GM21619 (cell line): Measurements from ENCODE around the gene ADRA2B.
A peak's percentile ranks its signal among the peaks of the same experiment; 100 is the strongest.
"Not testable (repeated sequence)": the region's sequence is repeated elsewhere in the genome, so short reads cannot be mapped to it uniquely, and the experiment has no call there.

Experiments used
- ATAC-seq: cut with Tn5 transposase; IDR thresholded peaks from one replicate; pipeline ENCODE4 v1.9.1; 2021; ENCODE audit not compliant: unreplicated experiment

Gene ADRA2B

GRCh38 chr2:96116424-96116878, at the start of gene ADRA2B:
TSS of gene ADRA2B (minus strand) at chr2:96116571. CDS start at chr2:96116149, 422 bp downstream.
- peak; percentile 36 for ATAC-seq

- peak; percentile 69 for ATAC-seq
Measured at GRCh38 chr2:96164459-96165184, 48.3 kb upstream of the ADRA2B start.

GRCh38 chr2:96163768-96164429, 47.5 kb upstream of the ADRA2B start:
- peak; percentile 54 for ATAC-seq

GRCh38 chr2:96163415-96163767, 47.0 kb upstream of the ADRA2B start:
- ATAC-seq = no peak

- no peak for ATAC-seq
Measured at GRCh38 chr2:96161898-96162297, 45.5 kb upstream of the ADRA2B start.

GRCh38 chr2:96160366-96160765, 44.0 kb upstream of the ADRA2B start:
- ATAC-seq = not testable (repeated sequence)

GRCh38 chr2:96159084-96159830, 42.9 kb upstream of the ADRA2B start:
- ATAC-seq = no peak

- no peak for ATAC-seq
Measured at GRCh38 chr2:96158554-96158940, 42.2 kb upstream of the ADRA2B start.

- ATAC-seq = peak; percentile 59
Measured at GRCh38 chr2:96157649-96158553, 41.5 kb upstream of the ADRA2B start.

GRCh38 chr2:96156926-96157648, 40.7 kb upstream of the ADRA2B start:
- ATAC-seq = peak; percentile 34

- ATAC-seq = no peak
Measured at GRCh38 chr2:96156011-96156820, 39.8 kb upstream of the ADRA2B start.

- ATAC-seq = no peak
Measured at GRCh38 chr2:96154506-96155380, 38.4 kb upstream of the ADRA2B start.

- no peak for ATAC-seq
Measured at GRCh38 chr2:96153991-96154431, 37.6 kb upstream of the ADRA2B start.

- ATAC-seq = no peak
Measured at GRCh38 chr2:96153291-96153713, 36.9 kb upstream of the ADRA2B start.

GRCh38 chr2:96152304-96153161, 36.2 kb upstream of the ADRA2B start:
- no peak for ATAC-seq

GRCh38 chr2:96151595-96152303, 35.4 kb upstream of the ADRA2B start:
- ATAC-seq = no peak
